Testis (tissue), 2 donors: ENCODE data around the gene TSPAN11.

Experiments
- POLR2A ChIP-seq: fragments of 450-650 bp; IDR thresholded peaks from one replicate; pipeline ENCODE4 v1.6.1; 2017; ENCODE audit warnings: antibody characterized with exemption, mild to moderate bottlenecking, moderate library complexity
- TF ChIP-seq, protein P1 (sequence below), 3 experiments: fragments of 450-650 bp in 2 of 3; fragments of 200-600 bp in 1 of 3; sonication (generic) in 1 of 3; IDR thresholded peaks; one replicate each; pipeline ENCODE4 v1.5.1; 2016 to 2019; ENCODE audit warnings: antibody characterized with exemption in 3 of 3, mild to moderate bottlenecking in 2 of 3, moderate library complexity in 1 of 3

GRCh38 chr12:30969606-30970395, 43.3 kb downstream of the TSPAN11 start:
- TF ChIP-seq POLR2A, result no peak
- TF ChIP-seq, protein P1, sequence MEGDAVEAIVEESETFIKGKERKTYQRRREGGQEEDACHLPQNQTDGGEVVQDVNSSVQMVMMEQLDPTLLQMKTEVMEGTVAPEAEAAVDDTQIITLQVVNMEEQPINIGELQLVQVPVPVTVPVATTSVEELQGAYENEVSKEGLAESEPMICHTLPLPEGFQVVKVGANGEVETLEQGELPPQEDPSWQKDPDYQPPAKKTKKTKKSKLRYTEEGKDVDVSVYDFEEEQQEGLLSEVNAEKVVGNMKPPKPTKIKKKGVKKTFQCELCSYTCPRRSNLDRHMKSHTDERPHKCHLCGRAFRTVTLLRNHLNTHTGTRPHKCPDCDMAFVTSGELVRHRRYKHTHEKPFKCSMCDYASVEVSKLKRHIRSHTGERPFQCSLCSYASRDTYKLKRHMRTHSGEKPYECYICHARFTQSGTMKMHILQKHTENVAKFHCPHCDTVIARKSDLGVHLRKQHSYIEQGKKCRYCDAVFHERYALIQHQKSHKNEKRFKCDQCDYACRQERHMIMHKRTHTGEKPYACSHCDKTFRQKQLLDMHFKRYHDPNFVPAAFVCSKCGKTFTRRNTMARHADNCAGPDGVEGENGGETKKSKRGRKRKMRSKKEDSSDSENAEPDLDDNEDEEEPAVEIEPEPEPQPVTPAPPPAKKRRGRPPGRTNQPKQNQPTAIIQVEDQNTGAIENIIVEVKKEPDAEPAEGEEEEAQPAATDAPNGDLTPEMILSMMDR (IDR thresholded peaks at IDR 0.05), result no peak
